BE2C (cell line): ENCODE results near the gene SERTM2.

ENCODE experiments used
- DNase-seq: peaks from one replicate; pipeline ENCODE4 v3.0.0-alpha.2; 2020
- H3K27me3 ChIP-seq: fragments of 250-450 bp; sonication (Bioruptor Pico); 2 replicates; pipeline ENCODE4 v1.5.1; 2020; ENCODE audit warnings: mild to moderate bottlenecking
- H3K36me3 ChIP-seq: fragments of 250-450 bp; sonication (Bioruptor Pico); 2 replicates; pipeline ENCODE4 v1.5.1; 2020; ENCODE audit warnings: mild to moderate bottlenecking
- H3K4me1 ChIP-seq: fragments of 250-450 bp; sonication (Bioruptor Pico); 2 replicates; pipeline ENCODE4 v1.5.1; 2020
- H3K4me3 ChIP-seq: 2 replicates; pipeline ENCODE4 v1.5.1; 2011; ENCODE audit warnings: low read depth, low read length
- H3K9me3 ChIP-seq: fragments of 250-450 bp; sonication (Bioruptor Pico); 2 replicates; pipeline ENCODE4 v1.5.1; 2020
- CTCF ChIP-seq: IDR thresholded peaks from 2 replicates; pipeline ENCODE4 v1.5.1; 2012; ENCODE audit warnings: mild to moderate bottlenecking, low read depth, low read length

Gene SERTM2

DNA sequence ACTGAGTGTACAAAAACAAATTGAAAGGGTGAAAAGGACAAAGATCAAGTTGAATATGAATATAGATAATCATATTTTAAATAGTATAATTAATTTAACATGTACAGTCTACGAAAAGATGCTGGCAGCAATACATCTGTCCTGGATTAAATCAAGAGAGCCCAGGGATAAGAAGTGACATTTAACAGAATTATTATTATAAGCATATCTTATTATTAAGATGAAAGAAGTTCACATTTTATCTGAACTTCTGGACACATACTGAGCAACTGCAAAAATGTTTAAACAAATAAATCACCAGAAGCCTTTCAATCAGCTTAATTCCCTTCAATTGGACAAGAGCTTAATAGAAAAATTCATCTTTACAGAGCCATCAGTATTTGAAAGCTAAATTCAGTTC lies 50.4 kb downstream of the SERTM2 start:
- Histone ChIP-seq H3K4me3 (no peak overlapping the region), H3K36me3 (no peaks in the 10 kb centered on the region), H3K4me1 (peaks cover 5% of the 10 kb centered on the region), H3K9me3 (no peaks in the 10 kb centered on the region), H3K27me3 (no peaks in the 10 kb centered on the region)
- no peak for TF ChIP-seq CTCF
- DNase-seq, result no peak

- Histone ChIP-seq H3K27me3 (no peaks in the 10 kb centered on the region), H3K9me3 (no peaks in the 10 kb centered on the region), H3K36me3 (no peaks in the 10 kb centered on the region), H3K4me3 (no peak overlapping the region), H3K4me1 (no peaks in the 10 kb centered on the region)
- no peak for TF ChIP-seq CTCF
- DNase-seq, result no peak
These were observed 56.3 kb downstream of the SERTM2 start for GRCh38 chrX:111567542-111568255.

DNA sequence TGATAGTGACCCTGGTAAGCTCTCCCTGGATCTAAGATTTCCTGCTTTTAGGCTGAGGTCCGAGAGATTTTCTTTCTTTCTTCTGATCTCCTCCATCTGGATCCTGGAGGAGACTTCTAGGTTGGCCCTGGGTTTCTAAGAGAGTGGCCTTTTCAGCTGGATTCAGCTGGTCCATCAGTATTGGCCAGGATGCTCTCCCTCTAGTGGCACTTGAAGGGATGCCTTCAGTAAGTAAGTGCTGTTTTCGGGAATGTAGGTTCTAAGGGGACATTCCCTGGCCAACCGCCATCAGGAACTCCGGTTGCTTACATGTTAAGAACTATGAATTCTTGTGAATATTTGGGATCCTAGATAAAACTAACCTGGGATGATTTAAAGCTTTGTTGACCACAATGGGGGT lies 56.9 kb downstream of the SERTM2 start:
- Histone ChIP-seq H3K4me1 (no peaks in the 10 kb centered on the region), H3K27me3 (no peaks in the 10 kb centered on the region), H3K36me3 (no peaks in the 10 kb centered on the region), H3K9me3 (no peaks in the 10 kb centered on the region), H3K4me3 (no peak overlapping the region)
- peak; percentile 82 for TF ChIP-seq CTCF
- peak; percentile 36 for DNase-seq

DNA sequence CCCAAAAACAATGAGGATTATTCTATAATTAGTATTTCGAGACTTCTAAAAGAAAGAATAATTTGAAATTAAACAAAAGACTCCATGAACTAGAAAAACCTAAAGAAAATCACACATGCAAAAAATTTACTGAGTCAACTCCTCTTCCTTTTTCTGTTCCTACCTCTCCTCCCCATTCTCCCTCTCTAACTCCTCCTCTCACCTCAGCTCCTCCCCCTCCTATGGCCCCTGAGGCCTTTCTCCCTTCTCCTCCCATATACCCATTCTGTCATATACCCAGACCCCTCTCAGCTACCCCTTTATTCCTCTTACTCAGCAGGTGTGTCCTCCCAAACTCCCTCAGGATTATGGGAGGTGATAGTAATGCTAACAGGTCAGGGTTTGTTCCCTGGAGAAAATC lies 57.4 kb downstream of the SERTM2 start:
- Histone ChIP-seq H3K27me3 (no peaks in the 10 kb centered on the region), H3K9me3 (no peaks in the 10 kb centered on the region), H3K4me3 (no peak overlapping the region), H3K4me1 (no peaks in the 10 kb centered on the region), H3K36me3 (no peaks in the 10 kb centered on the region)
- TF ChIP-seq CTCF, result no peak
- no peak for DNase-seq
